ENCODE data around the gene SEC24D.

DNA sequence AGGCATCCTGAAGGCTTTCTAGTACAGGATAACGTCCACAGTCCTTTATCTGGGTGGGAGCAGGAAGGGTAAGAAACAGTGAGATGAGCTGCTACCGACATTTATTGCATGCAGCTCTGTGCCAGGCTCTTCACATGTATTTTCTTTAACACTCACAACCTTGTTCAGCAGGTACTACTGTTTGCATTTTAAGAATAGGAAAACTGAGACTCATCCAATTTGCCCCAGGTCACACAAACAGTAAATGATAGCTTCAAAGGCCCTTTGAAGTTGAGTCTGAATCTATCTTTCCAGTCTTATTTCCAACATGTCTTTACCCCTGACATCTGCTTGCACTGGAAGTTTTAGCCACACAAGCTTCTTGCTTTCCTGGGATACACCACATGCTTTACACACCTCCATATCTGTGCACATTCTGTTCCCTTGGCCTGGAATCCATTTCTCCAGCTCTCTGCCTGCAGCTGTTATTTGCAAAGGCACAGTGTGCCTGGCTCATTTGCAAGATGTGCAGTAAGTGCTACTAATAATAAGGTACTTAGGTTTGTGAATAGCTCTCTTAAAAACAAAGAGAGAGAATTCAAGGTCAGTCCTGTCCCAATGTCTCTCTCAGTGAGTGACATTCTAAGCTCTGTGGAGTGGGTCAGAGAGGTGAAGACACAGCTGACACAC is 89.5 kb downstream of the SEC24D start:
- TF ChIP-seq, protein P1, sequence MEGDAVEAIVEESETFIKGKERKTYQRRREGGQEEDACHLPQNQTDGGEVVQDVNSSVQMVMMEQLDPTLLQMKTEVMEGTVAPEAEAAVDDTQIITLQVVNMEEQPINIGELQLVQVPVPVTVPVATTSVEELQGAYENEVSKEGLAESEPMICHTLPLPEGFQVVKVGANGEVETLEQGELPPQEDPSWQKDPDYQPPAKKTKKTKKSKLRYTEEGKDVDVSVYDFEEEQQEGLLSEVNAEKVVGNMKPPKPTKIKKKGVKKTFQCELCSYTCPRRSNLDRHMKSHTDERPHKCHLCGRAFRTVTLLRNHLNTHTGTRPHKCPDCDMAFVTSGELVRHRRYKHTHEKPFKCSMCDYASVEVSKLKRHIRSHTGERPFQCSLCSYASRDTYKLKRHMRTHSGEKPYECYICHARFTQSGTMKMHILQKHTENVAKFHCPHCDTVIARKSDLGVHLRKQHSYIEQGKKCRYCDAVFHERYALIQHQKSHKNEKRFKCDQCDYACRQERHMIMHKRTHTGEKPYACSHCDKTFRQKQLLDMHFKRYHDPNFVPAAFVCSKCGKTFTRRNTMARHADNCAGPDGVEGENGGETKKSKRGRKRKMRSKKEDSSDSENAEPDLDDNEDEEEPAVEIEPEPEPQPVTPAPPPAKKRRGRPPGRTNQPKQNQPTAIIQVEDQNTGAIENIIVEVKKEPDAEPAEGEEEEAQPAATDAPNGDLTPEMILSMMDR (IDR thresholded peaks at IDR 0.05) = no peak
- TF ChIP-seq POLR2A (IDR thresholded peaks at IDR 0.05) = no peak
- peak in 1 of 3 donors; percentile 46 for TF ChIP-seq POLR2AphosphoS5 (IDR thresholded peaks at IDR 0.05)

Measured in breast epithelium (tissue), 3 donors.